ENCODE data around the gene STMN3.

- TF ChIP-seq CTCF (IDR thresholded peaks at IDR 0.05; ENCODE audit: insufficient read depth, low read length) (no peak), GABPA (IDR thresholded peaks at IDR 0.05; ENCODE audit: low read depth) (no peak), POLR2AphosphoS5 (IDR thresholded peaks at IDR 0.05; ENCODE audit: low read depth) (peak; percentile 60; the same call in 1 of the 2 replicates)
Measured at GRCh38 chr20:63626424-63627128, 26.6 kb downstream of the STMN3 start, which contains the start of gene GMEB2.
